Activated CD4-positive, CD25-positive, alpha-beta regulatory T cell treated with anti-CD3 and anti-CD28 coated beads, Interleukin-2, amount 50 U/mL, for 24 hours (primary cell): ENCODE measurements around the gene UBA52.
A peak's percentile ranks its signal among the peaks of the same experiment; 100 is the strongest.

ENCODE experiments used
- ATAC-seq, 2 donors: fragments of 150-1000 bp; cut with Tn5 transposase; one replicate each; pipeline ENCODE4 v1.10.0; 2021; ENCODE audit warnings: mild to moderate bottlenecking in 1 of 2, moderate library complexity in 1 of 2

UBA52 gene

DNA sequence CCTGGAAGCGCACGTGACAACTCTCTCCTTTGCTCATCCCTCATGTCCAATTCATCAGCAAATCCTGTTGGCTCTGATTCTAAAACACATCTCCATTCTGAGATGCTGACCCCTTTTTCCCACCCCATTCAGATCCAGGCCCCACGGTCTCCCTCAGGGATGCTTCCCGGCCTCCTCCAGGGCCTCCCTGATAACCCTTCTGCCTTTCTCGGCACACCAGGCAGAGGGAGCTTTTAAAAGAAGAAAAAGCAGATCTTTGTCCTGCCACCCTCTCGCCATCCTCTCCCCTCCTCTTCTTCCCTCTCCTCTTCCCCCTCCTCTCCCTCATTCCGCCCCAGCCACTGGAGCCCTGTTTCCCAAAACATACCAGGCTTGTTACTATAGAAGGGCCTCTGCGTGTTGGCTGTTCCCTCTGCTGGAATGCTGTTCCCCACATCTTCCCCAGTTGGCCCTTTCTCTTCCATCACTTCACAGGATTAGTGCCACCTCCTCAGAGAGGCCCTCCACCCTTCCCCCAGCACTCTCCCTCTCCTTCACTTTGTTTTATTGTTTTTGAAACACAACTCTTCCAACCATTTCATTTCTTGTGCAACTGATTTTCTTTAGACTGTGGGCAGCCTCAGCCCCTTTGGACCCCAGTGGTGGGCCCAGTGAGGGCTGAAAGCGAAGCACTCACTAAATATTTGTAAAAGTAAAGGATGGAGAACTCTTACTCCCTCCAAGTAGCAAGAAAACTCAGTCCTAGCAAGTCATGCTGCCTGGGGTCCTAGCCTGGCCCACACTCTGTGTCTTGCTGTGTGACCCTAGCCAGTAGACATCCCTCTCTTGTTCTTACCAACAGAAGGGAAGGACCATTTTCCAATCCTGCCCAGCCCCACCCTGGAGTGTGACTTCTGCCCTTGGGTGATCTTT is 37.4 kb downstream of the UBA52 start:
- ATAC-seq, result no peak

DNA sequence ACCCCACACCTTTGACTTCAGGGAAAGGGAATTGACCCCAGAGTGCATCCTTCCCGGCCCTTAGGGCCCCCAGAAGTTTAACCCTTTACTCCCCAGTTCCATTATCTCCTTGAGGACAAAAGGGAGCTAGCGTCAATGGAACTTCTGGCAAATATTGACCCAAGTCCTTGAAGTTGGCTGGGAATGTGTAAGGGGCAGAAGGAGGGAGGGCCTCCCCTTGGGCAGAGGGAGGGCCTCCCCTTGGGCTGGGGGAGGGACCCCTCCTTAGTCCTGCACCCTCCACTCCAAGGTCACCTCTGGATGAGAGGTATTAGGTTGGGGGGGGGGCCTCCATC is 38.0 kb downstream of the UBA52 start:
- no peak for ATAC-seq

DNA sequence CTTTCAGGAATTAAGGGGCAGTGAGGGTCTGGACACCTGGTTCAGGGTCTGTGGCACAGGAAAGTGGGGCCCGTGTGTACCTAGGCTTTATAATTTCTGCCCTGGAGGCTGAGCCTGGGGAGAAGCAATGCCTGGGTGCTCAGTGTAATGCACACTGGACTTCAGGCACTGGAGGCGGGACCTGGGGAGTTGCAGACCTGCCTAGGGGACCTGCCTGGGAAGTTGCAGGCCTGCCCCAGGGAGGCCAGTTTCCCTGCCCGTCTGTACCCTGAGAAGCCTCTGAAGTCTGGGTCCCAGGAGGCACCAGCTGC is 38.5 kb downstream of the UBA52 start:
- ATAC-seq, result no peak

DNA sequence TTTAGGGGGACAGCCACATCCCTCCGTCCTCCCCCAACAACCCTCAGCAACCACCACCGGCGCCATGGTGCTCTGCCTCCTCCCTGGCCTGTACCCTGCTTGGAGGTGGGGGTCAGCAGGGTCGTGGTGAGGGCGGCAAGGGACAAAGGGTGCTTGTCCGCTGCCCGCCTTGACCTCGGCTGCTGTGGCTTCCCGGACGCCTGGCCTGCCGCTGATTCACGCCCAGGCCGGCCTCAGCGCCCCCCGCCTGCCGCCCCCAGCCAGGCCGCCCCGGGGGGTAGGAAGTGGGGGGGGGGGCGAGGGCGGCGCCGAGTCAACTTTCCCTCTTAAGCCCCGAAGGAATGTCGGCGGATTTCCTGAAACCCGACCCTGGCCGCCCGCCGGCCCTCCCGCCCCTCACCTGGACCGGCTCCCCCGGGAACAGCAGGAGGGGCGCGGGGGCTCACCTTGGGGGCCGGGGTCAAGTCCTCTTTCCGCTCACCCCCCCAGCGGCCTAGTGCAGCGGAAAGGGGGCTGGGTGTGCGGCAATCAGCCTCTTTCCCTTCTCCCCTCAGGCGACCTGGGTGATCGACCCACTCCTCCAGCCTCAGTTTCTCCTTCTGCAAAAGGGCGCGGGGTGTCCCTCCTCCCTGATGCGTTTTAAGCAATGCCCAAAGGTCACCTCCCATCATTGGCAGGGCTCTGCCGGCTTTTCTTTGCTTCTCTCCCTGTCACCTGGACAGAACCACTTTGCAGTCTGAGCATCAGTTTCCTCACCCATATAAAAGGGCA is 39.1 kb downstream of the UBA52 start:
- ATAC-seq, result no peak

DNA sequence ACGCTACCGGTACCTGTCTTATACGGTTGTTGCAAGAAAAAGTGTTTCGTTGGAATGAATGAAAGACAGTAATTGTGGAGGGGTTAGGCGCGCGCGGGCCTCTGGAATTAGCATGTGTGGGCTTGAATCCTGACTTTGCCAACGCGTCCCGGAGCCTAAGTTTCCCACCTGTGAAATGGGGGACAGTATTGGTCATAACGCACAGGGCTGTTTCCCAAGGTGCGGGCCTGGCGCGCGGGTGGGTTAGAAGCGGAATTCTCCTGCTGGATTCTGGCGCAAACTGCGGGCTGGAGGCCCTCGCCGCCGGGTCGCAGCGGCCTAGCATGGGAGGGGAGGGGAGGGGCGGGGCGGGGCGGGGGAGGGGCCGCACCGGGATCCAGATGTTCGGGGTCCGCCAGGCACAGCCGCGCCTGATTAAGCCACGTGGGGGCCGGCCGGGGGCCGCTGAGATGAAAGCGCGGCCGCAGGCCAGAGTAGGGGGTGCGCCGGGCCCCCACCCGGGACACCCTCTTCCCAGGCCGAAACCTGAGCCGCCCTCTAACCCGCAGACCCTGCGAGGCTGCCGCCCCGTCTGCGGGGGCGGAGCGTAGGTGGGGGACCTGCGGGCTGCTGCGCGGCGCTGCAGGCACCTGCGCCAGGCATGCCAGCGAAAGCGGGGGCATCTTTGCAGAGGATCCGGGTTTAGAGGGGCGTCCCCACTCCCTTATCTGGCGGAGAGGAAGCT is 39.8 kb downstream of the UBA52 start:
- ATAC-seq, result no peak

DNA sequence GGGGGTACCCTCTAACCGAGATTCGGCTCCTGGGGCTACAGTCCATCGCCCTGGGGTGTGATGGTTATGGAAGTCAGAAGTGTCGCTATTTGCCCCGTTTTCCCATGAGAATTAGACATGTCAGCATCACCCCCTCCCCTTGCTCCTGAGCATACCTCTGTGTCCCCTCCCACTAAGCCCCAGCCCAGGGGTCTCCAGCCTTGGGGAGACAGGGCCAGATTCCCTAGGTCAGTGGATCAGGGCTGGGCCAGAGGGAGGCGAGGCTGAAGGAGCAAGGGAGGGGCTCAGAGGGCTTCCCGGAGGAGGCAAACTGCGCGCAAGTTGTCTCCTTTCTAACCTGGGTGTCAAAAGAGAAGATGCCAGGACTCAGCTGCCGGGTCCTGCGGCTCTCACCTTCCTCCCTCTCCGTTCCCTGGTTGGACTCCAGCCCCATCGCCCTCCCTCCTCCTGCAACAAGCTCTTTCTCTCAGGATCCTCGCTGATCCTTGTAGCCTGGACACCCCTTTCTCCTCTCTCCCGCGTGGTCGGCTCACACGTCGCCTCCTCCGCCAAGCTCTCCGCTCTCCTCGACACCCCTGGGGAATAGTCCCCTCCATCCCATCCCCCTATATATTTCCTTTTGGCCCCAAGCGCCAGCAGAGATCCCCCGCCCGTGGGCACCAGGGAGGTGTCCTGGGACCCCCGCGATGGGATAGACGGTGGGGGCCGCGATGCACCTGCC is 40.6 kb downstream of the UBA52 start:
- no peak for ATAC-seq

DNA sequence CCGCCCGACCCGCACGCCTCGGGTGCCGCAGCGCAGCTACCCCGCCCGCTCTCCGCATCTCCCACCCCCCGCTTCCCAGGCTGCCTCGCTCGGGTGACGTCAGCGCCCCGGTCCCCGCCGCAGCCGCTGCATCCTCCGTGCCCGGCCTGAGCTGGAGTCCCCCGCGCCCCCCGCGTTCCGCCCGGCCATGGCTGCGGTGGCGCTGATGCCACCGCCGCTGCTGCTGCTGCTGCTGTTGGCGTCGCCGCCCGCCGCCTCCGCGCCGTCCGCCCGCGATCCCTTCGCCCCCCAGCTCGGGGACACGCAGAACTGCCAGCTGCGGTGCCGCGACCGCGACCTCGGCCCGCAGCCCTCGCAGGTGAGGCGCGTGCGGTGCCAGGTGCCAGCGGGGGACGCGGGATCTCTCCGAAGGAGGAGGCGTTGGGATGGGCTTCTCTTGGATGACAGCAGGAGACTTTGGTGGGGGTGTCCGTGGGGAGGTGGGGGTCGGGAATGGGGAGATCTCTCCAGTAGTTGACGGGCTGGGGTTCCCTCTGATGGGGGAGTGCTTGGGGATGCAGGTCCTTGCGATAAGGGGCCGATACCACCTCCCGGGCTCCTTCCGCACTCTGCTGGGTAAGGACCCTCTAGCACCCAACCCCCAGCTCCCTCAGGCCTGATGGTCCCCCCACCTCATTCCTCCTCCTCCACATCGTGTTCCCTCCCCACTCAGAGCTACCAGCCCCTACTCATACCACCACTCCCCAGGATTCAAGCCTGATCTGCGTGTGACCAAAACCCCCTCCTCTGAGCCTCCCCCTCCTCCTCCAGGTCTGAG is 41.3 kb downstream of the UBA52 start, which contains the start of gene TMEM59L:
Gene TMEM59L (plus strand): TSS at position 99 of the 817 bp plus-strand sequence. CDS start 89 bp downstream, at position 188.
- ATAC-seq, result peak; percentile 44 to 50

DNA sequence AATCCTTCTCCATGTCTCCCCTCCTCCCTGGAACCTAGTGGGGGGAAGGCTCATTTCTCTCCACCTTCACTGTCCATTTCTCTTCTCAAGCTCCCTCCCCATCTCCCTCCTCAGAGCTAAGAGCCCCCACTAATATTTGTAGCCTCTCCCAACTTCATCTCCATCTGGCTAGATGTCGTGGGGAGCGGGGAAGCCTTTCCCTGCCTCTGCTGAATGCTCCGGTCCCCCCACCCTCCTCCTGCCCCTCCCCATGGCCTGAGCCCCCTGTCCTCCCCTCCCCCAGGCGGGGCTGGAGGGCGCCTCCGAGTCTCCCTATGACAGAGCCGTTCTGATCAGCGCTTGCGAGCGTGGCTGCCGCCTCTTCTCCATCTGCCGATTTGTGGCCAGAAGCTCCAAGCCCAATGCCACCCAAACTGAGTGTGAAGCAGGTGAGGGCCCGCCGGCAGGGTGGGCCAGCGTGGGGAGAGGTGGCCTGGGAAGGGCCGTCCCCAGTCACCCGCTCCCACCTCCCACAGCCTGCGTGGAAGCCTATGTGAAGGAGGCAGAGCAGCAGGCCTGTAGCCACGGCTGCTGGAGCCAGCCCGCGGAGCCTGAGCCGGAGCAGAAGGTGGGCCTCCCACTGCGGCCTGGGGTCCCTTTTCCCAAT is 42.1 kb downstream of the UBA52 start:
- ATAC-seq, result no peak

DNA sequence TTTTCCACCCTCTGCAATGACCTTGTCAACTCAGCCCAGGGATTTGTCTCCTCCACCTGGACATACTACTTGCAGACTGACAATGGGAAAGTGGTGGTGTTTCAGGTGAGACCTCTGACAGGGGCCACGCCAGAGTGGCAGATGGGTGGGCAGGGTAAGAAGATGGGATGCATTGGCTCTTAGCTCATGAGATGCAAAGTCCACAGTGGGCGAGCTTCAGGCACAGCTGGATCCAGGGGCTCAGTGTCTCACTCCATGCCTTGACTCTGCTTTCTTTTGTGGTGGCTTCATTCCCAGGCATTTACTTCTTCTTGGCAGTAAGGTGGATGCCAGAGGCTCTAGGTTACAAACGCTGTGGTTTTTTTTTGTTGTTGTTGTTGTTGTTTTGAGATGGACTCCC is 44.4 kb downstream of the UBA52 start:
- no peak for ATAC-seq

DNA sequence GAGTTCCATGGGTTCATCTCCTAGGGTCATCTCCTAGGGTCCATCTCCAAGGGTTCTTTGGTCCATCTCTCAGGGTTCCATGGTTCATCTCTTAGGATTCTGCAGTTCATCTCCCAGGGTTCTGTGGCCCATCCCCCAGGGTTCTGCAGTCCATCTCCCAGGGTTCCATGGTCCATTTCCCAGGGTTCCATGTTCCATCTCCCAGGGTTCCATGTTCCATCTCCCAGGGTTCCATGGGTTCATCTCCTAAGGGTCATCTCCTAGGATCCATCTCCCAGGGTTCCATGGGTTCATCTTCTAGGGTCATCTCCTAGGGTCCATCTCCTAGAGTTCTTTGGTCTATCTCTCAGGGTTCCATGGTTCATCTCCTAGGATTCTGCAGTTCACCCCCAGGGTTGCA is 45.9 kb downstream of the UBA52 start:
- ATAC-seq, result no peak

DNA sequence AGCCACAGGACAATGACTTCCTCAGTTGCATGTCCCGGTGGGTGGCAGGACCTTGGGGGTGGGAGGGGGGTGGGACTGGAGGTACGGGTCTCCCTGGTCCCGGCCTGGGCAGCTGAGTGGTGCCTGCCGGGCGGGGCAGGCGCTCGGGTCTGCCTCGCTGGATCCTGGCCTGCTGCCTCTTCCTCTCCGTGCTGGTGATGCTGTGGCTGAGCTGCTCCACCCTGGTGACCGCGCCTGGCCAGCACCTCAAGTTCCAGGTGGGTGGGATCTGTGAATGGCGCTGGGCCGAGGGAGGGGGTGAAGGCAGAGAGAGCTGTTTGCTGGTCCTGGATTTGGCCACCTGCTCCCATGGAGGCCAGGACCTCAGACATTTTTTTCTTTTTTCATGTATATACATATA is 46.6 kb downstream of the UBA52 start:
- no peak for ATAC-seq

DNA sequence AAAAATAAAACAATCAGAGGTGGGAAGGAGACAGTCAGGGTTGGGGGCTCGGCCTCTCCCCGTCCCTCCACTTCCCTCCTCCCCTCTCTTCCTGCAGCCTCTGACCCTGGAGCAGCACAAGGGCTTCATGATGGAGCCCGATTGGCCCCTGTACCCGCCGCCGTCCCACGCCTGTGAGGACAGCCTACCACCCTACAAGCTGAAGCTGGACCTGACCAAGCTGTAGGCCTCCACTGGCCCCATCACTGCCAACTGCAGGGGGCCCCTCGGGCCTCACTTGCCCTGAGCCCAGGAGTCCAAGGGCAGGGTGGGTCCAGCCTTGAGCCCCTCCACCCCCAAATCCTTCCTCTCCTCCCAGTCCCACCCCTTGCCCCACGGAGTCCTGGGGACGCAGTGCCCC is 48.7 kb downstream of the UBA52 start:
- no peak for ATAC-seq

DNA sequence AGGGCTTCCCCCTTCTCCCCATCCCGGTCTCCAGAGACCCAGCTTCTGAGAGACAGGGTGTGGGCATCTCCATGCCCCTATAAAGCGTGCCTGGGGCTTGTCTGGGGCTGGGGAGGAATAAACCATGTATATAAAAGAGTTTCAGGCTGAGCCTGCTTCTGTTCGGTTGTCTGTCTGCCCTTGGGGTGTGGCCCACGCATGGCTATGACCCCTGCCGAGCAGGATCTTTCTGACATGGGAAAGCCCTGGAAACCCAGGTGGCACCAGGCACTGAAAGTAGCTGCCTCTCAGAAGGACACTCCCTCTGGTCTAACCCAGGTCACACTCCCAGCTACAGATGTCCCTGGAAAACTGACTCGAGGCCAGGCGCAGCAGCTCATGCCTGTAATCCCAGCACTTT is 49.2 kb downstream of the UBA52 start:
- no peak for ATAC-seq

DNA sequence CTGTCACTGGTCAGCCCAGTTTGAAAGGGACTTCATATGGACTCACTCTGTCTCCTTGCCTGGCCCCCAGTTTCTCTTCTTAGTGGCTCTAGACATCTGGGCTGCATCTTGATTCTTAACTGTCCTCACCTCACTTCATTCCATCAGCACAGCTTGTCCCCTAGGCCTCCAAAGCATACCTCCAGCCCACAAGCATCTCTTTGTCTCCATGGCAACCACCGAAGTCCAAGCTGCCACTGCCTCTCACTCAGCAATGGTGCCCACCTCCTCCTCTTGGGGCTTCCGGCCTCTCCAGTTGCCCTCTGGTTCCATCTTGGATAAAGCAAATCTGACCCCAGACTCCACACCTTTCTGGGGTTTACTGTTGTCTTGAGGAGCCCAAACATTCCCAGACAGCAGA is 55.2 kb downstream of the UBA52 start:
- ATAC-seq, result no peak
